ENCODE data around the gene KLHL29.

The KLHL29 gene

DNA sequence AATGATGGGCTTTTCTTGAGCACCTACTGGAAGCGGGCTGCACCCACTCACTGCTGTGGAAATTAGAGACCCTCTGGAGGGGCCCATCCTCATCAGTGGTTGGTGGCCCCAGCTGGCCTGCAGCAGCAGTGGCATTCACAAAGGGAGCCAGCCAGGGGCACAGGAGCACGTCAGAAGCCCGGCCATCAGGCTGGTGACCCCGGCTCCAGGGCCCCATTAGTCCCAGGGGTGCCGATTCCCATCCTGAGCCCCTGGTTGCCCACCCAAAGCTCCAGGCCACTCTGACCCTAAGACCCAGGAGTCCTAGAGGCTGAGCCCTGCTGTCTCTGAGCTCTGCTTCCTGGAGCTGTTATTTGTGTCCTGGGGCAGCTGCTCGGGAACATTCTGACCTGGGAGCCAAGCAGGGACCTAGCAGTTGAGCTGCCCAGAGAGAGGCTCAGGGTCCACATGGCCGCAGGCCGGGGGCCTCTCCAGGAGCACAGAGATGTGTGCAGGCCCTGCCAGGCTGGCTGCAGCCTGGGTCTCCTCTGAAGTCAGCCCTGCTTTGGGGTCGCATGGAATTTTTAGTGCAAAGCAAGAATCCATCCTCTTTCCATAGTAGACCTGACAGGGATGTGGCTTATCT lies 207.2 kb downstream of the KLHL29 start:
- no peak overlapping the region for H3K27ac ChIP-seq (replicated peaks)
- H3K4me3 ChIP-seq (replicated peaks; ENCODE audit: insufficient read depth, low read length), result no peak overlapping the region
- DNase-seq (ENCODE audit: low read depth in 1 of 2, low spot score in 1 of 2), result no peak
- H3K27me3 ChIP-seq (ENCODE audit: insufficient read depth, poor library complexity, severe bottlenecking), result peaks cover 3% of the 10 kb centered on the region
- TF ChIP-seq, protein P1, sequence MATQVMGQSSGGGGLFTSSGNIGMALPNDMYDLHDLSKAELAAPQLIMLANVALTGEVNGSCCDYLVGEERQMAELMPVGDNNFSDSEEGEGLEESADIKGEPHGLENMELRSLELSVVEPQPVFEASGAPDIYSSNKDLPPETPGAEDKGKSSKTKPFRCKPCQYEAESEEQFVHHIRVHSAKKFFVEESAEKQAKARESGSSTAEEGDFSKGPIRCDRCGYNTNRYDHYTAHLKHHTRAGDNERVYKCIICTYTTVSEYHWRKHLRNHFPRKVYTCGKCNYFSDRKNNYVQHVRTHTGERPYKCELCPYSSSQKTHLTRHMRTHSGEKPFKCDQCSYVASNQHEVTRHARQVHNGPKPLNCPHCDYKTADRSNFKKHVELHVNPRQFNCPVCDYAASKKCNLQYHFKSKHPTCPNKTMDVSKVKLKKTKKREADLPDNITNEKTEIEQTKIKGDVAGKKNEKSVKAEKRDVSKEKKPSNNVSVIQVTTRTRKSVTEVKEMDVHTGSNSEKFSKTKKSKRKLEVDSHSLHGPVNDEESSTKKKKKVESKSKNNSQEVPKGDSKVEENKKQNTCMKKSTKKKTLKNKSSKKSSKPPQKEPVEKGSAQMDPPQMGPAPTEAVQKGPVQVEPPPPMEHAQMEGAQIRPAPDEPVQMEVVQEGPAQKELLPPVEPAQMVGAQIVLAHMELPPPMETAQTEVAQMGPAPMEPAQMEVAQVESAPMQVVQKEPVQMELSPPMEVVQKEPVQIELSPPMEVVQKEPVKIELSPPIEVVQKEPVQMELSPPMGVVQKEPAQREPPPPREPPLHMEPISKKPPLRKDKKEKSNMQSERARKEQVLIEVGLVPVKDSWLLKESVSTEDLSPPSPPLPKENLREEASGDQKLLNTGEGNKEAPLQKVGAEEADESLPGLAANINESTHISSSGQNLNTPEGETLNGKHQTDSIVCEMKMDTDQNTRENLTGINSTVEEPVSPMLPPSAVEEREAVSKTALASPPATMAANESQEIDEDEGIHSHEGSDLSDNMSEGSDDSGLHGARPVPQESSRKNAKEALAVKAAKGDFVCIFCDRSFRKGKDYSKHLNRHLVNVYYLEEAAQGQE (IDR thresholded peaks at IDR 0.05; ENCODE audit: insufficient replicate concordance, low read depth), result no peak
- TF ChIP-seq GABPA (IDR thresholded peaks at IDR 0.05; ENCODE audit: low read depth), result no peak
- TF ChIP-seq, protein P2, sequence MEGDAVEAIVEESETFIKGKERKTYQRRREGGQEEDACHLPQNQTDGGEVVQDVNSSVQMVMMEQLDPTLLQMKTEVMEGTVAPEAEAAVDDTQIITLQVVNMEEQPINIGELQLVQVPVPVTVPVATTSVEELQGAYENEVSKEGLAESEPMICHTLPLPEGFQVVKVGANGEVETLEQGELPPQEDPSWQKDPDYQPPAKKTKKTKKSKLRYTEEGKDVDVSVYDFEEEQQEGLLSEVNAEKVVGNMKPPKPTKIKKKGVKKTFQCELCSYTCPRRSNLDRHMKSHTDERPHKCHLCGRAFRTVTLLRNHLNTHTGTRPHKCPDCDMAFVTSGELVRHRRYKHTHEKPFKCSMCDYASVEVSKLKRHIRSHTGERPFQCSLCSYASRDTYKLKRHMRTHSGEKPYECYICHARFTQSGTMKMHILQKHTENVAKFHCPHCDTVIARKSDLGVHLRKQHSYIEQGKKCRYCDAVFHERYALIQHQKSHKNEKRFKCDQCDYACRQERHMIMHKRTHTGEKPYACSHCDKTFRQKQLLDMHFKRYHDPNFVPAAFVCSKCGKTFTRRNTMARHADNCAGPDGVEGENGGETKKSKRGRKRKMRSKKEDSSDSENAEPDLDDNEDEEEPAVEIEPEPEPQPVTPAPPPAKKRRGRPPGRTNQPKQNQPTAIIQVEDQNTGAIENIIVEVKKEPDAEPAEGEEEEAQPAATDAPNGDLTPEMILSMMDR (IDR thresholded peaks at IDR 0.05; ENCODE audit: insufficient read depth, low read length), result no peak
- no peak for TF ChIP-seq SPI1 (IDR thresholded peaks at IDR 0.05; ENCODE audit: borderline replicate concordance, low read depth)
- no peak for TF ChIP-seq POLR2AphosphoS5 (IDR thresholded peaks at IDR 0.05; ENCODE audit: low read depth)

DNA sequence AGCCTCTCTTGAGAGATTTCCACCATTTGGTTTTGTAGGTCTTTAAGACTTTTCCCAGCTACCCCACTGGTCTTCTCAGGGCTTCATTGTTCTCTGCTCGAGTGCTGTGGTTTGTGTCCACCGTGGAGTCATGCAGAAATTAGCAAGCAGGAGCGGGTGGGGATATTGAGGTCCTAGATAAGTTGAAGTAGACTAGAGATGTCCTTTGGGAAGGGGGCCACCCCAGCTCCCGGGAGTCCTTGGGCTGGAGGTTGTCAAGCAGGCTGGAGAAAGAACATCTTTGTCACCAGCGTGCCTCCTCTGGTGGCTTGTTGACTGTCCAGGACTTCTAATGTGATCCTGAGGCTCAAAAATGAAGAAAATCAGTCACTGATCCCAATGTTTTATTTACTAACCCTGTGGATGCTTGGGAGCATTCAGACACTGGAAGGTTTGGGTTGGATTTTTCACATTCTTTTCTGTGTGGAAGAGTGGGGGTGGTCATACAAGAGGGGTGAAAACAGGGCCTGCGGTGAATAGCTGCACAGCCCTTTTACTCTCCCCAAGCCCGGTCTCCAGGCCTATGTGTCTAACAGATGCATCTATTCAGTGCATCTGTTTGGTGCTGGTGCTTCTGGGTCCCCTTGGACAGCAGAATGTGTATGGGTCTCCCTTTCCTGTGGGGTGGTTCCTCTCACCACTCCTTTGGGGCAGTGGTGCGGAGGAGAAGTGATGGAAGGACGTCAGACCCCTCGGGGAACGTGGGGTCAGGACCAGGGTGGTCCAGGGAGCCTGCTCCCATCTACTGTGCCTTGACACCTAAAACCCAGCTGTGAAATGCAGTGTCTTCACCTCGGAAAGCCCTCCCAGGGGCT lies 208.1 kb downstream of the KLHL29 start:
- no peak for DNase-seq (ENCODE audit: low read depth in 1 of 2, low spot score in 1 of 2)
- Histone ChIP-seq H3K27ac (replicated peaks) (no peak overlapping the region), H3K27me3 (ENCODE audit: insufficient read depth, poor library complexity, severe bottlenecking) (peaks cover 3% of the 10 kb centered on the region), H3K4me3 (replicated peaks; ENCODE audit: insufficient read depth, low read length) (no peak overlapping the region)
- TF ChIP-seq, protein P1 (IDR thresholded peaks at IDR 0.05; ENCODE audit: insufficient replicate concordance, low read depth), result no peak
- TF ChIP-seq GABPA (IDR thresholded peaks at IDR 0.05; ENCODE audit: low read depth), result no peak
- TF ChIP-seq POLR2AphosphoS5 (IDR thresholded peaks at IDR 0.05; ENCODE audit: low read depth), result no peak
- TF ChIP-seq, protein P2 (IDR thresholded peaks at IDR 0.05; ENCODE audit: insufficient read depth, low read length), result no peak

DNA sequence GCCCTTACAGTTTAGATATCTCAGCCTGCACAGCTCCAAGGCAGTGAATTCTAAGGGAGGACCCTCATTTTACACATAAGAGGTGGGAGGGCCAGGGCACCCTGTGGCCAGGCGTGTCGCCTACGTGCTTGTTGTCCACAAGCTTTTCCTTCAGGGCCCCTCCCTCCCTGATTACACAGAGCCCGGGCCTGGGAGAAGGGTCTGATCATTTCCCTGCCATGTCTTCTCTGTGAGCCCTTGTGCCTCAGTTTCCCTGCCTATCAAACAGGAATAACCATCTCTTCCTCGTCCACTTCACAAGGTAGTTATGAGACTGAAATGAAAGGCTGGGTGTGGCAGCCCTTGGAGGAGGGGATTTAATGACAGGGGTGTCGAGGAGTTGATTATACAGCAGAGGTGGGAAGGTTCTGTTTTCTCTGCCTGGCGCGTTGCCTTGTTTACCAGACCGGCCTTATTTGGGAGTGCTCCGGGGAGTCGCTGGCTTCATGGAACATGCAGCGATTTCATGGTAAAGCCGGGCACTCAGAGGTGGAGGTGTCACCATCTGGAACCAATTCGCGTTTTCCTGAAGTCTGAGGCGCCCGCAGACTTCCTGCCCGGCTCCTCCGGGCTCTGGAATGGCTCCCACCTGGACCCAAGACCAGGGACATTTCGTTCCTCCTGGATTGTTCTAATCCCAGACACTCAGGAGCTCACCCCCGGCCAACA lies 208.9 kb downstream of the KLHL29 start:
- Histone ChIP-seq H3K27me3 (ENCODE audit: insufficient read depth, poor library complexity, severe bottlenecking) (peaks cover 3% of the 10 kb centered on the region), H3K4me3 (replicated peaks; ENCODE audit: insufficient read depth, low read length) (no peak overlapping the region), H3K27ac (replicated peaks) (no peak overlapping the region)
- DNase-seq (ENCODE audit: low read depth in 1 of 2, low spot score in 1 of 2), result no peak
- TF ChIP-seq, protein P2 (IDR thresholded peaks at IDR 0.05; ENCODE audit: insufficient read depth, low read length), result no peak
- TF ChIP-seq, protein P1 (IDR thresholded peaks at IDR 0.05; ENCODE audit: insufficient replicate concordance, low read depth), result no peak
- TF ChIP-seq POLR2AphosphoS5 (IDR thresholded peaks at IDR 0.05; ENCODE audit: low read depth) (no peak), GABPA (IDR thresholded peaks at IDR 0.05; ENCODE audit: low read depth) (no peak), SPI1 (IDR thresholded peaks at IDR 0.05; ENCODE audit: borderline replicate concordance, low read depth) (no peak)

Data from HL-60 (cell line).